Stimulated activated naive CD4-positive, alpha-beta T cell (primary cell): Measurements from ENCODE around the gene TXNDC8.
"Not testable (repeated sequence)": the region's sequence is repeated elsewhere in the genome, so short reads cannot be mapped to it uniquely, and the experiment has no call there.

Experiments
- DNase-seq, 6 experiments: peaks; one replicate each; lab custom pipeline; 2025; lab: John Stamatoyannopoulos, UW

TXNDC8 gene

GRCh38 chr9:110337727-110338126 lies at the start of gene TXNDC8:
TXNDC8 (minus strand) TSS chr9:110337863.
- DNase-seq: no peak

- DNase-seq: no peak
Observed at GRCh38 chr9:110383491-110383890, 45.8 kb upstream of the TXNDC8 start.

DNA sequence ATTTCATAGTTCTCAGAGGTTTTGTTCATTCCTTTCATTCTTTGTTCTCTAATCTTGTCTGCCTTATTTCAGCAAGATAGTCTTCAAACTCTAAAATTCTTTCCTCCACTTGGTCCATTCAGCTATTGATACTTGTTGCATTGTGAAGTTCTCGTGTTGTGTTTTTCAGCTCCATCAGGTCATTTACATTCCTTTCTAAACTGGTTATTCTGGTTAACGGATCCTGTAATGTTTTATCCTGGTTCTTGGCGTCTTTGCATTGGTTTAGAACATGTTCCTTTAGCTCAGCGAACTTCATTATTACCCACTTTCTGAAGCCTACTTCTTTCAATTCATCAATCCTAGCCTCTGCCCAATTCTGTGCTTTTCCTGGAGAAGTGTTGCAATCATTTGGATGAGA lies 45.1 kb upstream of the TXNDC8 start:
- no peak for DNase-seq

DNA sequence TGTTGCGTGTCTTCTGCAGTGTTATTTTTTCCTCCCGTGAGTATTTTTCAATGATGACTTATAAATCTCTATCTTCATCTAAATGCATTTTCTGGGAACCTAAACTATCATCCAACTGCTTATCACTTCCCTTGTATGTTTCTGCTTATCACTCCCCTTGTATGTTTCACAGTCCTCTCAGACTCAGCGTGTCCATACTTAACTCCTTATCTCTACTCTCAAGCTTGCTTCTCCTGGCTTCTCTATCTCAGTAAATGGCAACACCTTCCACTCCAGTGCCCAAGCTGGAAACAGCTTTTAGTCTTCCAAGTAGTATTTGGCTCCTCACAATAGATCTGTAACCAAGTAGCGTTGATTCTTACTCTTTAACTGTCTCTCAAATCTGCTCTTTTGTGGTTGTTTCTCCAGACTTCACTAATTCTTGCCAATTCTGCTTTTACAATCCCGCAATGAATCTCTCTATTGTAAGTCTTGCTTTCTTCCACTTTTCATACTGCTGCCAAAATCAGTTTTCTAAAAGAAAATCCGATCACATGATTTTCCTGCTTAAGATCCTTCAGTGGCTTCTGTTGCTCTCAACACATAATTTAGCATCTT lies 33.8 kb upstream of the TXNDC8 start:
- no peak for DNase-seq

- DNase-seq: no peak
Observed at GRCh38 chr9:110370315-110370714, 32.7 kb upstream of the TXNDC8 start.

DNA sequence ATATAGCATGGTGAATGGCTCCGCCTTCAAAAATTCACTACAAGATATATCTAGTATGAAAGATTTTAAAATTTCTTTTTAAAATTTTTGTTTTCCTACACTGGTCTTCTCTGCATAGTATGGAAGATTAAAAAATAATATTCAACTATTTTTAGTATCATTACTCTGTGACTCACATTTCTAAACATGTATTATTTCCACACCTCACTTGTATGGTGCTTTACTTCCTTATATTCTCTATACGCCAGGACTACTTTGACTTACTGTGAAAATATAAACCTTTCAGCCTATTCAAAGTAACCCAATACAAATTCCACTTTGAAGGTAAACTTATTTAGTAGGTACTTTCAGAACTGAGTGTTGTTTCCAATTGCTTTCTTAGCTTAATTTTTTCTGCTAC lies 26.8 kb upstream of the TXNDC8 start:
- DNase-seq: no peak

- DNase-seq: not testable (repeated sequence)
Observed at GRCh38 chr9:110358992-110359391, 21.3 kb upstream of the TXNDC8 start.

DNA sequence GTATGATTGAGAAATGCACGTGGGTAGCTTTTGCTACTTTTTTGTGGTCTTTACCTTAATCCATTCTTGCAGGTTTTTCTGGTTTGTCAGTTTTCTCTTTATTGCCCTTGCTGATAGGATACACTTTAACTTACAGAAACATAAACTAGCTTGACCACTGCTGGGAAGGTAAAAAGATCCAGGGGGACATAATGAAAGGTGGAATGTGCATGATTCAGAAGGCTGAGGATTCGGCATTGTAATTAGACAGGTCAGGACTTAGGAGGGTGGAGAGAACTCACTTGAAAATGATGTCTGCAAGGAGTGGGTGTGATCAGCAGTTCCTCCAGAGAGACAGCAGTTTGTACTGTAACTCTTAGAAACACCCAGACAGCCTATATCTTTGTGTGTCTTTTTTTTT lies 19.8 kb upstream of the TXNDC8 start:
- no peak for DNase-seq

- DNase-seq: no peak
Observed at GRCh38 chr9:110356639-110357395, 19.2 kb upstream of the TXNDC8 start.

DNA sequence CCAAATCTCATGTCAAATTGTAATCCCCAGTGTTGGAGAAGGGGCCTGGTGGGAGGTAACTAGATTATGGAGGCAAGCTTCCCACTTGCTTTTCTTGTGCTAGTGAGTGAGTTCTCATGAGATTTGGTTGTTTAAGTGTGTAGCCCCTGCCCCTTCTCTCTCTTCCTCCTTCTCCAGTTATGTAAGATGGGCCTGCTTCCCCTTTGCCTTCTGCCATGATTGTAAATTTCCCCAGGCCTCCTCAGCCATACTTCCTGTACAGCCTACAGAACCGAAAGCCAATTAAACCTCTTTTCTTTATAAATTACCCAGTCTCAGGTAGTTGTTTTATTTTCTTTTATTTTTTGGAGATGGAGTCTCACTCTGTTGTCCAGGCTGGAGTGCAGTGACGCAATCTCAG lies 18.2 kb upstream of the TXNDC8 start:
- DNase-seq: no peak

- no peak for DNase-seq
Observed at GRCh38 chr9:110351009-110351467, 13.4 kb upstream of the TXNDC8 start.

DNA sequence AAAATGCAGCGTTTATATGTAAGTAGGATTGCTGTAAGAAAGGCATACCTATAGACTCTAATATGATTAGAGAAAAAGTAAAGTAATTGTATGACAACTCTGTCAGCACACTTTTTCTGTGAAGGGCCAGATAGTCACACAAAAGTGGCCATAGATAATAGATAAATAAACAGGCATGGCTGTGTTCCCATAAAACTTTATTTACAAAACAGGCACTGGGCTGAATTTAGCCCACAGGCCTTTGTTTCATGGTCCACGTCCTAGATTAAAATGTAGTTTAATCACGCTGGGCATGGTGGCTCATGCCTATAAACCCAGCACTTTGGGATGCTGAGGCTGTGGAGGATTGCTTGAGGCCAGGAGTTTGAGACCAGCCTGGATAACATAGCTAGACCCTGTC lies 8.7 kb upstream of the TXNDC8 start:
- DNase-seq: no peak

DNA sequence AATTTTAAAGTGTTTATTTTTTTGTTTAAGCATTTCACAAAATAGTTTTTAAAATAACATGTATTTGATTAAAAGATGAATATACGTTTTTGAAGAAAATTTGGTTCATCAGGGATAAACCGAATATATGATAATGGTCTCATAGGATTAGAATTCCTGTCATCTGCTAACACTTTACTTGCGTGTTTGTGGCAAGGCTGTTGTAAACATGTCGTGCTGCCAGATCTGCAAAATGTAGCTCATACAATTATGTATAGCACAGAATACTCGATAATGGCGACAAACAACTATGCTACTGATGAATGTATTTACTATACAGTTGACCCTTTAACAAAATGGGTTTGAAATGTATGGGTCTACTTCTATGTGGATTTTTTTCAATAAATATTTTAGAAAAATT lies 7.2 kb upstream of the TXNDC8 start:
- no peak for DNase-seq

GRCh38 chr9:110343551-110343950 lies 5.9 kb upstream of the TXNDC8 start:
- DNase-seq: no peak

DNA sequence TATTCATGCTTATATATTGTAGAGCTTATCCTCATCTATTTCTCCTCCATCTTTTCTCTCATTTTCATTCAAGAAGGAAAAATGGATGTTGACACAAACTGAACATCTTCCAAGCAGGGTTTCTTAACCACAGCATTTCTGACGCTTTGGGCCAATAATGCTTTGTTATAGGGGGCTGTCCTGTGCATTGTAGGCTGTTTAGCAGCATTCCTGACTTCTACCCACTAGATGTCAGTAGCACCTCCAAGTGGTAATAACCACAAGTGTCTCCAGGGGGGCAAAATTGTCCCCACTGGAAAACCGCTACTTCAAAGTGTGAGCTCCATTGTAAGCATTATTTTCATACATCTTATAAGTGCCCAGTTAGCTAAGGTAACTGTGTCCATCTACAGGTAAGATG lies 2.6 kb upstream of the TXNDC8 start:
- DNase-seq: no peak

DNA sequence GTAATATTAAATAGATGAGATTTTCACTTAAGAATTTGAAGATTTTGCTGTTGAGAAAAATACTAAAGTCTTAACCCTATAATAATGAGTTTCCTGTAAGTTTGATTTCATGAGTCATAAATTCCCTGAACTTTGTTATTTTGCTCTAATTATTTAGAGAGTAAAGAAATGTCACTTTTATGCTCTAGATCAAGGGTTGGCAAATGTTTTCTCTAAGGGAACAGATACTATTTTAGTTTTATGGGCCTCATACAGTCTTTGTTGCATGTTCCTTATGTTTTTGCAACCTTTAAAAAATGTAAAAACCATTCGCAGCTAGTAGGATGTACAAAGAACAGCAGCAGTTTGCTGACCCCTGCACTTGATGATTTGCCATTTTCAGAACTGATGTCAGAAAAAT lies 480 bp upstream of the TXNDC8 start:
- DNase-seq: no peak

- DNase-seq: no peak
Observed at GRCh38 chr9:110336363-110336762, 1.3 kb downstream of the TXNDC8 start.

- no peak for DNase-seq
Observed at GRCh38 chr9:110334871-110335270, 2.8 kb downstream of the TXNDC8 start.

GRCh38 chr9:110334183-110334582 lies 3.5 kb downstream of the TXNDC8 start:
- no peak for DNase-seq

DNA sequence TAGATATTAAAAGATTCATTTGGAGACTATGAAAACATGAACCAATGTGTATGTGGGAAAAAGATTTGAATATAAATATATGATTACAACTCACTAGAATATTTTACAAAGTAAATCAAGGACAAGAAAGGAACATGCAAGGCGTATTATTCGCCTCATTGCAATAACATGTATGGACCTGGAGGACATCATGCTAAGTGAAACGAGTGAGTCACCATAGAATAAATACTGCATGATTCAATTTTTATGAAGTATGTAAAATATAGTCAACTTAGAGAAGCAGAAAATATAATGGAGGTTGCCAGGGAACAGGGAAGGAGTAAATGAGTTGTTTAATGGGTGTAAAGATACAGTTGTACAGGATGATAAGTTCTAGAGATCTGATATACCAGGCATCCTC lies 4.9 kb downstream of the TXNDC8 start:
- DNase-seq: no peak

DNA sequence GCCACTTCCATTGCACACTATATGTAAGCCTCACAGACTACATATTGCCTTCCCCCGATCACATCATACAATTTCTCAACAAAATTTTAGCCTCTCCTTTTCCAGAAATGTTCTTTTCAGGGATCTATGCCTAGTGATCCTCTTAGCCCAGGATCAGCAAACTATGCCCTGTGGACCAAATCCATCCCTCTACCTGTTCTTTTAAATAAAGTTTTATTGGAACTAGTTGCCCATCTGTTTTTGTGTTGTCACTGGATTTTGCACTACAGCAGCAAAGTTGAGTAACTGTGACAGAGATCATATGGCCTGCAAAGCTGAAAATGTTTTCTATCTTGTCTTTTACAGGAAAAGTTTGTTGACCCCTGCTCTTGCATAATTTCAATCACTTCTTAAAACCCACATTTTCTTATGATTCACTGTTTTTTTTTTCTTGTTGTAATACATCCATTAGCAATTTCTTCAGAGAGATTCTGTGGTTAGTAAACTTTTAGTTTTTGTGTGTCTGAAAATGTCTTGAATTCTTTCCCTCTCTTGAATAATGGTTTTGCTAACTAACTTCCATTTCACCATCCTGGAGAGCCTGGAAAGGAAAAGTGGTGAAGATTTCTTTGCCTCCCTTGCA lies 7.1 kb downstream of the TXNDC8 start:
- DNase-seq: no peak

DNA sequence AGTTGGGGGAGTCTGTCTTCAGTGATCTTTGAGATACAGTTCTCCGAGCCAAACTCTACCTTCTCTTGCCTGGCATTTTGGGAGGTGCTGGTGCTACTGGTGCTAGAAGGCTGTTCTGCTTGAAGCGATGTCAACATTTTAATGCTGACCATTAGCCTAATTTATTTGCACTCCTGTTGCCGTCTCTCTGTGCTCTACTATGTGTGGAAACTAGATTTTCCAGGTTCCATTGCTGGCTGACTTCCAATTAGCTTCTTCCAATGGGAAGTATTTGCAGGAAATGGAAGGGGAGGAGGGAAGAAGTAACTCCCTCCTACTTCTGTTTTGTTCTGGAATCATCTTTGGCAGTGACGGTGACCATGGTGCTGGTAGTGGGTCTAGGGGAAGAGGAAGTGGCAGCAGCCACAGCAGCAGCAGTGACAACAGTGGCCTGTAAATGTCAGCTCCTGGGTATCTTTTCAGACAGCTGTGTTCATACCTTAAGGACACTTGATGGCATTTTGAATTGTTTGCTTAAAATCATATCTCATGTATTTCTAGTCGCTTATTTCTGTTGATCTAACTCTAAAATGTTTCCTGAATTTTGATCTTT lies 7.9 kb downstream of the TXNDC8 start:
- no peak for DNase-seq

DNA sequence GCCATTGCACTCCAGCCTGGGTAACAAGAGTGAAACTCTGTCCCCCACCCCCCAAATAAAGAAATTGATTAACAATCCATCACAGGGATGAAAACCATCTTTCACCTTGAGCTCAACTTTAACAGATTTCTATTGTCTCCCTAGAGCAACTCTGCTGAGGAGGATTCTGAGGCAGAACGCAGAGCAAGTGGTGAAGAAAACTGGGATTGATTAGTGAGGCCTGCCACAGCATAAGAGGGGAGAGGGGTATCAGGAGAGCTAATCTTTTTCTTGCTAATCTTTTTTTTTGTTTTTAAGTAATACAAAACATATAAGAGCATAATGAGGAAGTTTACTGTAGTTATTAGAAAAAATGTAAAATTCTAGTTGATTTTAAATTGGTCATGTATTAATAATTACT lies 8.9 kb downstream of the TXNDC8 start:
- DNase-seq: no peak
